ENCODE results near the gene NOTCH1. TPM values are rescaled to one million over a fixed set of nuclear protein-coding genes. Genes with fewer than 3 reads are reported as not detected.

Gene NOTCH1
- total RNA-seq, 4 donors from 2014 or later: 32.0 to 40.8 (median 36.2) TPM

DNA sequence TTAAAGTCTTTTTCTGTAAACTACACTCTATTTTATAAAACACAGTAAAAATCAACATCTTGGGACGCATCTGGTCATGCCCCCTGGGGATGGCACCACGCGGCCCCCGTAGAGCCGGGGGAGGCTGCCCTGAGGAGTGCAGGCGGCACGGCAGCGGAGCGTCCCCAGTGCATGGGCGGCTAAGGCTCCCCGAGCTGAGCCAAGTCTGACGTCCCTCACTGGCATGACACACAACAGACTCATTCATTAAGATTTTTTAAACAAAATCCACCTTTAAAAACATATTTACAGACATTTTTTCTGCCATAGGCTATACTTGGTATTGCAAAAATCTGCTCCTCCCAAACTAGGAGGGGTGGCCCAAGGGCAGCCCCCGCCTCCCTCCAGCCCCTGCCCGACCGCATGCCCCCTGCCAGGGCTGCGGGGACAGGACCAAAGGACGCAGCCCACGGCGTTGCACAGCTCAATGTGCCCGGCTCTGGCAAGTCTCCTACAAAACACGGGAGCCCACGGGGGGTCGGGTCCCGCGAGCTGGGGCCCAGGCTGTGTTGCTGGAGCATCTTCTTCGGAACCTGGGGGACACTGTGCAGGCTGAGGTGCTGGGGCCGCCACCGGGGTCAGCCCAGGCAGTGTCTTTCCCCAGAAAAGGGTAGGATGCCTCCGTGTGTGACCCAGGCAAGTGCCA lies 51.2 kb downstream of the NOTCH1 start:
- H3K4me1 ChIP-seq: peaks cover 0 to 4% (median 0%) of the 10 kb centered on the region in 3 donors
- 59 to 82% methylated on average over 11 to 12 of the region's 29 CpGs for WGBS, 2 donors
- H3K27me3 ChIP-seq: no peaks in the 10 kb centered on the region
- no peak overlapping the region for H3K4me3 ChIP-seq
- intact Hi-C loops (cut with DNase I): no loop called here
- no peak overlapping the region for H3K27ac ChIP-seq
- TF ChIP-seq, protein P1, sequence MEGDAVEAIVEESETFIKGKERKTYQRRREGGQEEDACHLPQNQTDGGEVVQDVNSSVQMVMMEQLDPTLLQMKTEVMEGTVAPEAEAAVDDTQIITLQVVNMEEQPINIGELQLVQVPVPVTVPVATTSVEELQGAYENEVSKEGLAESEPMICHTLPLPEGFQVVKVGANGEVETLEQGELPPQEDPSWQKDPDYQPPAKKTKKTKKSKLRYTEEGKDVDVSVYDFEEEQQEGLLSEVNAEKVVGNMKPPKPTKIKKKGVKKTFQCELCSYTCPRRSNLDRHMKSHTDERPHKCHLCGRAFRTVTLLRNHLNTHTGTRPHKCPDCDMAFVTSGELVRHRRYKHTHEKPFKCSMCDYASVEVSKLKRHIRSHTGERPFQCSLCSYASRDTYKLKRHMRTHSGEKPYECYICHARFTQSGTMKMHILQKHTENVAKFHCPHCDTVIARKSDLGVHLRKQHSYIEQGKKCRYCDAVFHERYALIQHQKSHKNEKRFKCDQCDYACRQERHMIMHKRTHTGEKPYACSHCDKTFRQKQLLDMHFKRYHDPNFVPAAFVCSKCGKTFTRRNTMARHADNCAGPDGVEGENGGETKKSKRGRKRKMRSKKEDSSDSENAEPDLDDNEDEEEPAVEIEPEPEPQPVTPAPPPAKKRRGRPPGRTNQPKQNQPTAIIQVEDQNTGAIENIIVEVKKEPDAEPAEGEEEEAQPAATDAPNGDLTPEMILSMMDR (IDR thresholded peaks at IDR 0.05): no peak
- TF ChIP-seq POLR2A (IDR thresholded peaks at IDR 0.05): no peak
- H3K9me3 ChIP-seq: no peaks in the 10 kb centered on the region
- DNase-seq: no peak
- peaks cover 27 to 56% (median 32%) of the 10 kb centered on the region in 3 donors for H3K36me3 ChIP-seq

DNA sequence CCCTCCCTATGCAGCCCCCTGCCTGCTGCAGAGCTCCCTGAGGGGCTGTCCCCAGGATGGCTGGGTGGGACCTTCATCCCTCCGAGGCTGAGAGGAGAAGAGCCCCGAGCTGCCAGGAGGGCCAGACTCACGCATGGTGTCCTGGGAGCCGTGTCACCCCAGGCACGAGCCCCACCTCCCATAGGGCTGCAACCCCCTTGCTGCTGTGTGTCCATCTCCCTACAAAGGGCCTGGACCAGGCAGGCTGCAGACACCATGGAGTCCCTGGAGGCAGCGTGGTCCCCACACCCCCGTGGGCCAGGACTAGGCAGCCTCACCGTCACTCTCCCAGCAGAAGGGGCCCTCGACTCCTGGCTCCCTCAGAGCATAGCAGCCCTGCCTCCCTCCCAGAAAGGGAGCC lies 51.8 kb downstream of the NOTCH1 start:
- Histone ChIP-seq H3K4me1 (peaks cover 0 to 4% (median 0%) of the 10 kb centered on the region in 3 donors), H3K9me3 (no peaks in the 10 kb centered on the region), H3K27me3 (peaks cover 0 to 6% (median 0%) of the 10 kb centered on the region in 4 donors), H3K4me3 (no peak overlapping the region), H3K36me3 (peaks cover 26 to 50% (median 27%) of the 10 kb centered on the region in 3 donors), H3K27ac (peak overlapping the region in 1 of 4 donors; percentile 5)
- intact Hi-C loops (cut with DNase I): no loop called here
- TF ChIP-seq POLR2A (IDR thresholded peaks at IDR 0.05): no peak
- TF ChIP-seq, protein P1 (IDR thresholded peaks at IDR 0.05): no peak
- 42% methylated on average over 3 of the region's 9 CpGs; no CpG with 5 or more reads in 1 of the 2 donors for WGBS, 2 donors
- no peak for DNase-seq

DNA sequence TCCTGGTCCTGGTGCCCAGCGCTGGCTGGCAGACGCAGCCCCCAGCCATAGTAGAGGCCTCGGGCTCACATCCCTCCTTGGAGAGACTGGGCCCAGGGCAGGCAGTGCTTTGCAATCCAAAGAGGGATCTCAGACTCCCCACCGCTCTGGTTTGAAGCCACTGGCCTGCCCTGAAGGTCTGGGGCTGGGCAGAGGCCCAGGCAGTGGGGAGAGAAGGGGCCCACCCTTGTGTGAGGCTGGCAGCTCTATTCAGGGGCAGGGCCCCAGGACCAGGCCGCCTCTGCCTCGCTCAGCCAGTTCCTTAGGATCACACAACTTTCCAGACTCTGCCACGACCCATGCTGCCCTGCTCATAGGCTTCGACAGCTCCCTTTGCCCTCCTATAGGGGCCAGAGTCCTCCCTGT lies 52.3 kb downstream of the NOTCH1 start:
- Histone ChIP-seq H3K36me3 (peaks cover 22 to 45% (median 24%) of the 10 kb centered on the region in 3 donors), H3K27me3 (peaks cover 0 to 7% (median 0%) of the 10 kb centered on the region in 4 donors), H3K4me1 (peaks cover 0 to 7% (median 0%) of the 10 kb centered on the region in 3 donors), H3K9me3 (no peaks in the 10 kb centered on the region), H3K4me3 (no peak overlapping the region), H3K27ac (peak overlapping the region in 1 of 4 donors; percentile 5)
- 70 to 87% methylated on average over 3 to 5 of the region's 8 CpGs for WGBS, 2 donors
- DNase-seq: no peak
- intact Hi-C loops (cut with DNase I): no loop called here
- TF ChIP-seq, protein P1 (IDR thresholded peaks at IDR 0.05): no peak
- TF ChIP-seq POLR2A (IDR thresholded peaks at IDR 0.05): no peak

DNA sequence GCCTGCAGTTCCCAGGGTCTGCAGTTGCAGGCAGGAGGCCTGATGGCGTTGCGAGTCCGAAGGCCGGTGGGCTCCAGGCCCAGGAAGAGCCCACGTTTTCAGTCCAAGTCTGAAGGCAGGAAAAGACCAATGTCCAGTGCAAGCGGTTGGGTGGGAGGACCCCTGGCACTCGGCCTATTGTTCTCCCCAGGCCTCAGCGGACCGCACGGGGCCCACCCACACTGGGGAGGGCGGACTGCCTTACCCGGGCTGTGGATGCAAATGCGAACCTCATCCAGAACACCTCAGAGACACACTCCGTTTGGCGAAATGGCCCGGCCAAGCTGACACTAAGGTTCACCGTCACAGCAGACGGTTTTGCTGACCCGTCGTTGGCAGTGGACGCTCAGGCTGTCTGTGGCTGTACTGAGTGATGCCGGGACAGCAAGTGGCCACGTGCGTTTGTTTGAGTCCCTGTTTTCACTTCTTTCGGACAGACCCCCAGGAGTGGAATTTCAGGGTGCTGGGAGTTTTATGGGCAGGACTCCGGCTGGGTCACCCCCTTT lies 52.8 kb downstream of the NOTCH1 start:
- 60 to 76% methylated on average over 1 to 7 of the region's 26 CpGs for WGBS, 2 donors
- DNase-seq: no peak
- intact Hi-C loops (cut with DNase I): no loop called here

DNA sequence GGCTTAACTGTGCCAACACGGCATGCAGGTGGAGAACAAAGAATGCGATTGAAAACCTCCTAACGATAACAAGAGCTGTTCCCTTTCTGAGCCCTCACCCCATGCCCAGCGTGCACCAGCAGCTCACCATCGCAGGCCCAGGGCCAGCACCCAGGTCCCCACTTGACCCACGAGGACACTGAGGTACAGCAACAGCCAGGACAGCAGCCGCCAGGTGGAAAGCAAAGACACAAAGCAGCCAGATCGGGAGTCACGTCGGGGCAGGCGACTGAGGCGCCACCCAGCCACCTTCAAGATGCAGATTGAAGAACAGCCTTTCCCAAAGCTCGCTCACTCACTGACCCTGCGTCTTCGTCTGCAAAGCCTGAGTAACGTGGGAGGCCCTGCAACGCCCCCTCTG lies 56.1 kb downstream of the NOTCH1 start:
- Histone ChIP-seq H3K4me3 (no peak overlapping the region), H3K4me1 (peaks cover 5 to 23% (median 9%) of the 10 kb centered on the region in 3 donors), H3K9me3 (no peaks in the 10 kb centered on the region), H3K27ac (no peak overlapping the region), H3K36me3 (peaks cover 0 to 8% (median 0%) of the 10 kb centered on the region in 3 donors), H3K27me3 (peaks cover 0 to 16% (median 0%) of the 10 kb centered on the region in 4 donors)
- TF ChIP-seq, protein P1 (IDR thresholded peaks at IDR 0.05): no peak
- no peak for TF ChIP-seq POLR2A (IDR thresholded peaks at IDR 0.05)
- 61 to 70% methylated on average over 11 to 12 of the region's 17 CpGs for WGBS, 2 donors
- intact Hi-C loops (cut with DNase I): loop anchor here (5.0 kb wide), 1 partner anchor 53 kb away; no protein-coding TSS in a partner anchor
- DNase-seq: no peak

More for the DNA sequence above, 52.8 kb downstream of the NOTCH1 start:
- no peaks in the 10 kb centered on the region for H3K9me3 ChIP-seq
- H3K36me3 ChIP-seq: peaks cover 17 to 40% (median 19%) of the 10 kb centered on the region in 3 donors
- peaks cover 0 to 12% (median 0%) of the 10 kb centered on the region in 3 donors for H3K4me1 ChIP-seq
- peak overlapping the region in 1 of 4 donors; percentile 5 for H3K27ac ChIP-seq
- no peak overlapping the region for H3K4me3 ChIP-seq
- no peak for TF ChIP-seq POLR2A (IDR thresholded peaks at IDR 0.05)
- H3K27me3 ChIP-seq: peaks cover 0 to 8% (median 0%) of the 10 kb centered on the region in 4 donors
